HTR-8/SVneo (cell line): ENCODE measurements around the gene FEM1A.
A peak's percentile ranks its signal among the peaks of the same experiment; 100 is the strongest.
"Not testable (repeated sequence)": the region's sequence is repeated elsewhere in the genome, so short reads cannot be mapped to it uniquely, and the experiment has no call there.

Experiments
- DNase-seq: peaks from one replicate; pipeline ENCODE4 v3.0.0; 2011; ENCODE audit warnings: low spot score, mixed read lengths; ENCODE audit not compliant: insufficient read length
- FAIRE-seq: peaks from 2 replicates; lab custom pipeline; 2011; peaks lifted over from hg19 to GRCh38; lab: Jason Lieb, UNC

FEM1A gene

DNA sequence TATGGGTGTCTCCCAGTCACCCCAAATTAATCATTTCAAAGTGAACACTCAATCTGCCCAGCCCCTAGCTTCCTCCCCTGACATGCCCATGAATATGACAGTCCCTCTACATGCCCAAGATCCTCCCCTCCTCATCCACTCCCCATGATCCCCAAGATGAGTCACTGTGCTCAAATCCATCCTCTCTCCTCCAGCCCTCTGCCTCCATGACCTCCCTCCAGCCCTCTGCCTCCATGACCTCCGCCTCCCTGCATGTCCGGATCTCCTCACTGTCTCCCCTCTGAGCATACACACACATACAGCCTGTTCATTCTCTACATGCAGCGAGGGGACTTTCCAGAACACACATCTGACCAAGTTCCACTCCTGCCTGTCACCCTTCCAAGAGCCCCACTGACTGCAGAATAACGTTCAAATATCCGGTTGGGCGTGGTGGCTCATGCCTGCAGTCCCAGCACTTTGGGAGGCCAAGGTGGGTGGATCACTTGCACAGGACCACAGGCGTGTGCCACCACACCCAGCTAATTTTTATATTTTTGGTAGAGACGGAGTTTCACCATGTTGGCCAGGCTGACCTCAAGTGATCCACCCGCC lies 18.4 kb upstream of the FEM1A start:
- no peak for FAIRE-seq

DNA sequence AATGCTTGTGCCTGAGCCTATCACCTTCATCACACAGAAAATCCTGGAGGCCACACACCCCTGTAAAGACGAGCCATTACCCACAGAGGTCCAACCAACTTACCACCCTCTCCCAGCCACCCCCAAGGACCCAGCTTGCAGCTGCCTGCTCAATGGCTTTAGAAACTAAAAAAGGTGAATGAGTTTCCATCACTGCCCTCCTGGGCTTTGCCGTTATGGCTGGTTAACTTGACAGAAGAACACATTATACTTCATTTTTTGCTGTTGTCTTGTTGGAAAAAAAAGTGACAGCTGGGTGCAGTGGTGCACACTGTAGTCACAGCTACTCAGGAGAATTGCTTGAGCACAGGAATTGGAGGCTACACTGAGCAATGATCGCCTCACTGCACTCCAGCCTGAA lies 17.4 kb upstream of the FEM1A start:
- no peak for FAIRE-seq
- DNase-seq: no peak

More for the DNA sequence above, 18.4 kb upstream of the FEM1A start:
- DNase-seq: no peak

DNA sequence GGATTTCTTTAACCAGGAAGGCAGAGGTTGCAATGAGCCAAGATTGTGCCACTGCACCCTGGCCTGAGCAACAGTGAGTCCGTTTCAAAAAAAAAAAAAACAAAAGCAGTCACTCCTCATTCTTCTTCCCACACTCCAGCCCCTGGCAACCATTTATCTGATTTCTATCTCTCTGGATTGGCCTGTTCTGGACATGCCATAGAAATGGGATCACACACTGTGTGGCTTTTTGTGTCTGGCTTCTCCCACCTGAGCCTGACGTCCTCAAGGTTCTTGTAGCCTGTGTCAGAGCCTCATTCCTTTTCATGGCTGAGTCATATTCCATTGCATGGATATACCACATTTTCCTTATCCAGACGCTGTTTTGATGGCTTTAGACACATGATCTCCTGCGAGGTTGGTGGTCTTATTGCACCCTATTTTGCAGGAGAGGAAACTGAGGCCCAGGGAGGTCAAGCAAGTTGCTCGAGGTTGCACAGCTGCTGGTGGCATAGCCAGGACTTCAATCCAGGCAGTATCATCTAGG lies 15.8 kb upstream of the FEM1A start:
- FAIRE-seq (no peak), DNase-seq (no peak)

DNA sequence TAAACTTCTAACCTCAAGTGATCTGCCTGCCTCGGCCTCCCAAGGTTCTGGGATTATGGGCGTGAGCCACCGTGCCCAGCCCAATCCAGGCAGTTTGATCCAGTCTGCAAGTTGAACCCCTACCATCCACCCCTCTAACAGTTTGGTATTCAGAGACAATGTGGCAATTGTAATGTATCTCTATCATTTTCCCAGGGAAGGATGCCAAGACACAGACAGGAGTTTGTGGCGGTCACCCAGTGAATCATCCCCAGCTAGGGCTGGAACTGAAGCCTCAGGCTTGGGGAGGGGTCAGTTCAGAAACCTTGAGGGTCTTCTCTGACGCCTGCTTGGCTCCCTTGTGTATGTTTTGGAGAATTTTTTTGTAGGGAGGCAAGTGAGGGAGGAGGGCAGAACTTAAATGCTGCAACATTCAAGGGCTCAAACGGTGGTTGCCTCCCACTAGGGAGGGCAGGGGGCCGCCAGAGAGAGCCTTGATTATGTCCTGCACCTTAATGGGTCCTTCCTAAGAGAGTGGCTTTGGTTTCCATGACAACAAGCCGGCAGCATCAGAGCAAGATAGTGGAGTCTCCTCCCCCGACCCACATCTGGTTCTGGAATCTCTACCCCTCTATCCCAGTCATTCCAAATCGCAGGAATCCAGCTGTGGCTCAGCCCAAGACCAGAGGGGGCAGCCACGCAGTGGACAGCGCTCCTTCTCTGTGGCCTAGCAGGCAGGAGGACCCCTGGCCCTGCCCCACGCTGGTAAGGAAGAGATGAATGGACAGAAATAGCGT lies 14.9 kb upstream of the FEM1A start:
- DNase-seq: no peak
- no peak for FAIRE-seq

DNA sequence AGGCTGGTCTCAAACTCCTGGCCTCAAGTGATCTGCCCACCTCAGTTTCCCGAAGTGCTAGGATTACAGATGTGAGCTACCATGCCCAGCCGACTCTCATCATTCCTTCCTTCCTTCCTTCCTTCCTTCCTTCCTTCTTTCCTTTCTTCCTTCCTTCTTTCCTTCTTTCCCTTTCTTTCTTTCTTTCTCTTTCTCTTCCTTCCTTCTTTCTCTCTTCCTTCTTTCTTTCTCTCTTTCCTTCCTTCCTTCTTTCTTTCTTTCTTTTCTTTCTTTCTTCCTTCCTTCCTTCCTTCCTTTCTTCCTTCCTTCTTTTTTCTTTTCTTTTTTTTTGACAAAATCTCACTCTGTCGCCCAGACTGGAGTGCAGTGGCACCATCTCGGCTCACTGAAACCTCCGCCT lies 13.4 kb upstream of the FEM1A start:
- FAIRE-seq, DNase-seq: not testable (repeated sequence)

DNA sequence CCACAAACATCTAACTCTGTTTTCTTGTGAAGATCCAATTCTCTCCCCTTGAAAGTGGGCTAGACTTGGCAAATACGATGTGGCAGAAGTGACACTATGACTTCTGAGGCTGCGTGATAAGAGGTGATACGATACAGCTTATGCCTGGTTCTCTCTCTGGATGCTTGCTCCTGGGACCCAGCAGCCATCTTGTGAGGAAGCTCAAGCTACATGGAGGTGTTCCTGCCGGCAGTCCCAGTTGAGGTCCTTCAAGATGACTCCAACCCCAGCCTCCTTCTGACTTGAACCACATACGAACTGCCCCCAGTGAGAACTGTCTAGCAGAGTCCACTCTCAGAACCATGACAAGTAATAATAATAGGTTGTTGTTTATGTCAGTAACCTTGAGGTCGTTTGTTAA lies 10.7 kb upstream of the FEM1A start:
- DNase-seq: no peak
- FAIRE-seq: no peak

DNA sequence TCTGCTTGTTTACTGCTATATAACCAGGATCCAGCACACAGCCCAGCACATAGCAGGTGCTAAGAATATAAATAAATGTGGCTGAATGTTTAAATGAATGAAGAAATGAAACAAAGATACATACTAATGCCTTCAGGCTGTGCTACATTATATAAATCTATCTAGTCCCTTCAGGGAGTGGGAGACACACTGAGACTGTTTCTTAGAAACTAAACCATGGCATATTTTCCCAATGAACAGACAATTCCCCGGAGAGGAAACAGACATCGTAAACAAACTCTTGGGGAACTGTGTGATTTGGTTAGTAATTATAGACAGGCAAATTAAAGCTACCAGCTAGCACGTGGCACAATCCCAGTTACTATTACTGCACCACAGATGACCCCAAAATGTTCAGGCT lies 9.7 kb upstream of the FEM1A start:
- no peak for DNase-seq
- no peak for FAIRE-seq

DNA sequence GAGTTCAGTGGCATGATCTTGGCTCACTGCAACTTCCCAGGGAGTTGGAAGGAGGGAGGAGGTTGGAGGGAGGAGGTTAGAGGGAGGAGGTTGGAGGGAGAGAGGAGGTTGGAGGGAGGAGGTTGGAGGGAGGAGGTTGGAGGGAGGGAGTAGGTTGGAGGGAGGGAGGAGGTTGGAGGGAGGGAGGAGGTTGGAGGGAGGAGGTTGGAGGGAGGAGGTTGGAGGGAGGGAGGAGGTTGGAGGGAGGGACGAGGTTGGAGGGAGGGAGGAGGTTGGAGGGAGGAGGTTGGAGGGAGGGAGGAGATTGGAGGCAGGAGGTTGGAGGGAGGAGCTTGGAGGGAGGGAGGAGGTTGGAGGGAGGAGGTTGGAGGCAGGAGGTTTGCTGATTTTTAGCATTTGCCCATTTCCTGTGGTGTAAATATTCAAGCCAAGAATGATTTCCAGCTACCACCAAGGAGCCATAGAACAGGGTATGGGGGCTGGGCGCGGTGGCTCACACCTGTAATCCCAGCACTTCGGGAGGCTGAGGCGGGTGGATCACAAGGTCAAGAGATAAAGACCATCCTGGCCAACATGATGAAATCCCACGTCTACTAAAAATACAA lies 5.0 kb upstream of the FEM1A start:
- FAIRE-seq: not testable (repeated sequence)

DNA sequence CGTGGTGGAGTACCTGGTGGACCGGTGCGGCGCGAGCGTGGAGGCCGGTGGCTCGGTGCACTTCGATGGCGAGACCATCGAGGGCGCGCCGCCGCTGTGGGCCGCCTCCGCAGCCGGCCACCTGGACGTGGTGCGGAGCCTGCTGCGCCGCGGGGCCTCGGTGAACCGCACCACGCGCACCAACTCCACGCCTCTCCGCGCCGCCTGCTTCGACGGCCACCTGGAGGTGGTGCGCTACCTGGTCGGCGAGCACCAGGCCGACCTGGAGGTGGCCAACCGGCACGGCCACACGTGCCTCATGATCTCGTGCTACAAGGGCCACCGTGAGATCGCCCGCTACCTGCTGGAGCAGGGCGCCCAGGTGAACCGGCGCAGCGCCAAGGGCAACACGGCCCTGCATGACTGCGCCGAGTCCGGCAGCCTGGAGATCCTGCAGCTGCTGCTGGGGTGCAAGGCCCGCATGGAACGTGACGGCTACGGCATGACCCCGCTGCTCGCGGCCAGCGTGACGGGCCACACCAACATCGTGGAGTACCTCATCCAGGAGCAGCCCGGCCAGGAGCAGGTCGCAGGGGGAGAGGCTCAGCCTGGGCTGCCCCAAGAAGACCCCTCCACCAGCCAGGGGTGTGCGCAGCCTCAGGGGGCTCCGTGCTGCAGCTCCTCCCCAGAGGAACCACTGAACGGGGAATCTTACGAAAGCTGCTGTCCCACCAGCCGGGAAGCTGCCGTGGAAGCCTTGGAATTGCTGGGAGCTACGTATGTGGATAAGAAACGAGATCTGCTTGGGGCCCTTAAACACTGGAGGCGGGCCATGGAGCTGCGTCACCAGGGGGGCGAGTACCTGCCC lies 708 bp downstream of the FEM1A start:
- DNase-seq, FAIRE-seq: not testable (repeated sequence)

More for the DNA sequence above, 5.0 kb upstream of the FEM1A start:
- DNase-seq: not testable (repeated sequence)

DNA sequence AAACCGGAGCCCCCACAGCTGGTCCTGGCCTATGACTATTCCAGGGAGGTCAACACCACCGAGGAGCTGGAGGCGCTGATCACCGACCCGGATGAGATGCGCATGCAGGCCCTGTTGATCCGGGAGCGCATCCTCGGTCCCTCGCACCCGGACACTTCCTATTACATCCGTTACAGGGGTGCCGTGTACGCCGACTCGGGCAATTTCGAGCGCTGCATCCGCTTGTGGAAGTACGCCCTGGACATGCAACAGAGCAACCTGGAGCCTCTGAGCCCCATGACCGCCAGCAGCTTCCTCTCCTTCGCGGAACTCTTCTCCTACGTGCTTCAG lies 1.3 kb downstream of the FEM1A start:
- FAIRE-seq, DNase-seq: not testable (repeated sequence)

DNA sequence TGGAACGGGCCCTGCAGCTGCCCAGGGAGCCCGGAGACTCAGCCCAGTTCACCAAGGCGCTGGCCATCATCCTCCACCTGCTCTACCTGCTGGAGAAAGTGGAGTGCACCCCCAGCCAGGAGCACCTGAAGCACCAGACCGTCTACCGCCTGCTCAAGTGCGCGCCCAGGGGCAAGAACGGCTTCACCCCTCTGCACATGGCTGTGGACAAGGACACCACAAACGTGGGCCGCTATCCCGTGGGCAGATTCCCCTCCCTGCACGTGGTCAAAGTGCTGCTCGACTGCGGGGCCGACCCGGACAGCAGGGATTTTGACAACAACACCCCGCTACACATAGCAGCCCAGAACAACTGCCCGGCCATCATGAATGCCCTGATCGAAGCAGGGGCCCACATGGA lies 1.7 kb downstream of the FEM1A start:
- DNase-seq, FAIRE-seq: not testable (repeated sequence)

DNA sequence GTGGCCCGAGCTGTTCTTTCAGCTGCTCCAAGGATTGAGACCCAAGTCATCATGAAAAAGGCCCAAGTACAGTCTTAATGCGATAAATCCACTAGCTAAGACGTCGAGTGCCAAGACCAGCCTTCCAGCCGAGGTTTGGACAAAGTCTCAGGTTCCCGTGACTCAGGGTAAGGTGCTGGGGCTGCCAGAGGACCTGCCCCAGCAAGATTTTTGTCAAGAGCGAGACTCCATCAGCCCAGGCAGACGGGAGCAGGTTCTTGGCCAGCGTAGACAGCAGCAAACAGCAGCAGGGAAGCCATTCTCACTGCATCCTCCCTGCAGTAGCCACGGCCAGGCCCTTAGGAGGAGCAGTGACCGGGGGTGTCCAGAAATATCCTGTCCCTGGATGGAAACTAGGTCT lies 3.4 kb downstream of the FEM1A start:
- DNase-seq (no peak), FAIRE-seq (no peak)

DNA sequence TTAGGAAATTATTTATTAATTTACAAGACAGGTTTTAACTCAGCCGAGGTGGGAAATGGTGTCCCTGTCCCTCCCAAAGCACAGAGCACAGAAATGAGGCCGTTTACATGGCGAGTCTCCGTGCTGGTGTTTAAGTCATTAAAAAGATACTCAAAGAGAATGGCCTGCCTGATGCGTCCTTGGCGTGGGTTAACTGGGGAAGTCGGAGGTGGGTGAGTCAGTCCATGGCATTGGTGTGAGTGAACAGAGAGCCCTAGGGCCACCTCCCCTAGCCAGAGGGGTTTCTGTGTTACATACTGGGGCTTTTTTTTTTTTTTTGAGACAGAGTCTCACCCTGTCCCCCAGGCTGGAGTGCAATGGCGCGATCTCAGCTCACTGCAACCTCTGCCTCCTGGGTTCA lies 3.9 kb downstream of the FEM1A start:
- FAIRE-seq (no peak), DNase-seq (no peak)

DNA sequence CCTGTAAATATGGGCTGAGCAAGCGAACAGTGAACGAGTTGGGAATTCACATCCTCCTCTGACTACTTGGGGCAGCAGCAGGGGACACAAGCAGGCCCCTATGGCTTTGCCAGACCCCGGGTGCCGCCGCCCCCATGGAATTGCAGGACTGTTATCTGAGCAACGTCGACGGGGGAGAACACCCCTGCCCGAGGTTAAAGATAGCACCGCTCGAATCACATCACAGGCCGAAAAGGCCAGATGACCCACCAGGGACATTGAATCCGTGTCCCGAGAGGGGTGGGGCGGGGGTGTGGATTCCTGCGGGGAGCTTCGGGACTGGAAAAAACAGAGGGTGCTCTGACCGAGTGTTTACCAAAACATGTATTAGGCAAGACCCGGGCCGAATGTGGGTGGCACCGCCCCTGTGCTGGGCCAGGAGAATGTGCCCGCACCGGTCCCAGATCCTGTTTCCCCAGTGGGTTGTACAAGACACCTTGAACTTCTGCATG lies 9.1 kb downstream of the FEM1A start:
- FAIRE-seq (no peak), DNase-seq (no peak)

DNA sequence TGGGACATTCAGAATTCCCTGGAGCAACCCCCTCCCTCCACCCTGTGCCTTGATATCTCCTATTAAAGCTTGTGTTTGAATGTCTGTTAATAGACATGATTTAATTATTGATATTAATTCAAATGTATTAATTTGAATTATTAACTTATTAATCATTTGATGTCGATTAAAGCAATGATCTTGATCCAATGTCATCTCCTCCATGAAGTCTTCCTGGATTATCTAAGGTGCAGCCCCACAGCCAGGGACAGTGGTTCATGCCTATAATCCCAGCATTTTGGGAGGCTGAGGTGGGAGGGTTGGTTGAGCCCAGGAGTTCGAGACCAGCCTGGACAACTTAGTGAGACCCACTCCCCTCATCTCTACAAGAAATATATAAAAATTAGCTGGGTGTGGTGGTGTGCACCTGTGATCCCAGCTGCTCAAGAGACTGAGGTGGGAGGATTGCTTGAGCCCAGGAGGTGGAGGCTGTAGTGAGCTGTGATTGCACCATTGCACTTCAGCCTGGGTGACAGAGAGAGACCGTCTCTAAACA lies 9.6 kb downstream of the FEM1A start:
- FAIRE-seq (no peak), DNase-seq (no peak)

DNA sequence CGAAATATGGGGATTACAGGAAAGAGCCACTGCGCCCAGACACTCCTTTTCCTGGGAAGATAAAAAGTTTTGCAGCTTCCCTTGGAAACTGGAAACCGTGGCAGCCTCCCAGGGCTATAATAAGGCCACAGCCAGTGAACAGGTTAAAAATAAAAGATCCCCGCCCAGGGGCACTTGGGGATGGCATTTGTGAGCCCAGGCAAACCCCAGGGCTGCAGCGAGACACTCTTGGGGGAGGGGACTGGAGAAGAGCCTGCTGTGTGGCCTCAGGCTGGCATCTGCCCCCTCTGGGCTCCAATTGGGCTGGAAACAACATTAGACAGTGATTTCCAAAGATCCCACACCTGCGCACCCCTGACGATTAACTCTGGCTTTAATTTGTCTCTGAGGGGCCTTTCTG lies 11.2 kb downstream of the FEM1A start:
- FAIRE-seq (no peak), DNase-seq (no peak)

DNA sequence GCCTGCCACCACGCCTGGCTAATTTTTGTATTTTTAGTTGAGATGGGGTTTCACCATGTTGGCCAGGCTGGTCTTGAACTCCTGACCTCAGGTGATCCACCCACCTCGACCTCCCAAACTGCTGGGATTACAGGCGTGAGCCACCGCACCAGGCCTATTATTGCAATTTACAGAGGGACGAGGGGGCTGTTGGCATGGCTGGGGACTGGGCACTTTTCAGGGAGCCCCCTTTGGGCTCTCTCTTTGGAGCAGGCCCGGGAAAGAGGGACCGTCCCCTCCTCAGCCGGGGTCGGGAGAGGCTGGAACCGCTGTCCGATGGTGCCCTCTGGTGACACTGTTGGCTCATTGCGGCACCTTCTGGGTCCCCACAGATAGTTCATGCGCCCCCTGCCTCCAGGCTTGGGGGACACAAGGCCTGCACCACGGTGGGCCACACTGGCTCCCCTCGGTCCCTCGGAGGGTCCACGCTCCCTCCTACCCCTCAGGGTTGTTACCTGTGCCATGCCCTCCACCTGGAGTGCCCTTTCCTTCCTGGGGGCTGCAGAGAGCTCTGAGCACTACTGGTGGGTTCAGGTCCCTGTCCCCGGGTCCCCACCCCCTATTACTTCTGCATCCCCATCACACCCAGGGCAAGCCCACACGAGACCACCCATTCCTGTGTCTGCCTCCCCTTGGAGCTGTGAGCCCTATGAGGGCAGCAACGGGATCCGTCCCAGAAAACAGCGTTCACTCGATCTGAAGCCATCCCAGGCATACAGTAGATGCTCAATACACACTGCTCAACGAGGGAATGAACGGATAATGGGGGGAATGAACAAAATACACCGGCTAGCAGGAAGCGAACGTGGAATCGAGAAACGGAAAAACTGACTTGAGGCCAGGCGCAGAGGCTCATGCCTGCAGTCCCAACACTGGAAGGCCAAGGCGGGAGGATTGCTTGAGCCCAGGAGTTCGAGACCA lies 12.5 kb downstream of the FEM1A start:
- peak; percentile 57 for DNase-seq
- FAIRE-seq: no peak

DNA sequence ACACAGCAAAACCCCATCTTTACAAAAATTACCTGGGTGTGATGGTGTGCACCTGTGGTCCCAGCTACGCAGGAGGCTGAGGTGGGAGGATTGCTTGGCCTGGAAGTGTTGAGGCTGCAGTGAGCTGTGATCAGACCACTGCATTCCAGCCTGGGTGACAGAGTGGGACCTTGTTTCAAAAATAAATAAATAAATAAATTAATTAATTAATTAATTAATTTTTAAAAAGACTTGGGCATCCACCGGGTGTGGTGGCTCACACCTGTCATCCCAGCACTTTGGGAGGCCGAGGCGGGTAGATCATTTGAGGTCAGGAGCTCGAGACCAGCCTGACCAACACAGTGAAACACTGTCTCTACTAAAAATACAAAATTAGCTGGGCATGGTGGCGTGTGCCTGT lies 13.6 kb downstream of the FEM1A start:
- not testable (repeated sequence) for FAIRE-seq, DNase-seq

DNA sequence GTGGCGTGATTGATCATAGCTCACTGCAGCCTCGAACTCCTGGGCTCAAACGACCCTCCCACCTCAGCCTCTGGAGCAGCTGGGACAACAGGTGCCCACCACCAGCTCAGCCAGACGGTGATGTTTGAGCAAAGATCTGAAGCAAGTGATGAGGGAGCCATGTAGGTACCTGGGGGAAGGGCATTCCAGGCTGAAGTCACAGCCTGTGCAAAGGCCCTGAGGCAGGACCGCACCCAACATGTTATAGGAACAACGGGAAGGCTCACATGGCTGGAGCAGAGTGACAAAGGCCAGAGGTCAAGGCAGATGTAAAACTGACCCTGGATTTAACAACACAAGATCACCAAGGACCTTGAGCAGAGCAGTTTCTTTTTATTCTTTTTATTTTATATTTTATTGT lies 14.8 kb downstream of the FEM1A start:
- FAIRE-seq (no peak), DNase-seq (no peak)
